Fibroblast of gingiva (primary cell): ENCODE results near the gene COQ8A.
"Not testable (repeated sequence)": the region's sequence is repeated elsewhere in the genome, so short reads cannot be mapped to it uniquely, and the experiment has no call there.

ENCODE experiments used
- DNase-seq: peaks from one replicate; pipeline ENCODE4 v3.0.0-alpha.2; 2011; ENCODE audit warnings: low read depth

Gene COQ8A

DNA sequence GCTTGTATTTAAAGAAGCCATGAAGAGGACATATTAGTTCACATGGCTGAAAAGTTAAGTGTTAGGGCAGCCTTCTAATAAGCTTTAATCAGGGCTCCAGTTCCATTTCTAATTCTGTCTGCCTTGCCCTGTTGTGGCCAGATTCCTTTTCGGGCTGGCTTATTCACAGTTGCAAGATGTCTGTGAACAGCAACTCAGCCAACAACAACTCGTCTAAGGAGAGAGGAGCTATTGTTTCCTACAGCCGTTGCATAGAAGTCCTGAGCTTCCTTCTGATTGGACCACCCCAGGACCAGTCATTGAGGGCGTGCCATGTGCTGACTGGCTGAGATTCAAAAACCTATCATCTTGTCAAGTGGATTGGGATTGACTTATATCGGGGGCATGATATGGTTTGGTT, 18.6 kb upstream of the COQ8A start:
- no peak for DNase-seq

DNA sequence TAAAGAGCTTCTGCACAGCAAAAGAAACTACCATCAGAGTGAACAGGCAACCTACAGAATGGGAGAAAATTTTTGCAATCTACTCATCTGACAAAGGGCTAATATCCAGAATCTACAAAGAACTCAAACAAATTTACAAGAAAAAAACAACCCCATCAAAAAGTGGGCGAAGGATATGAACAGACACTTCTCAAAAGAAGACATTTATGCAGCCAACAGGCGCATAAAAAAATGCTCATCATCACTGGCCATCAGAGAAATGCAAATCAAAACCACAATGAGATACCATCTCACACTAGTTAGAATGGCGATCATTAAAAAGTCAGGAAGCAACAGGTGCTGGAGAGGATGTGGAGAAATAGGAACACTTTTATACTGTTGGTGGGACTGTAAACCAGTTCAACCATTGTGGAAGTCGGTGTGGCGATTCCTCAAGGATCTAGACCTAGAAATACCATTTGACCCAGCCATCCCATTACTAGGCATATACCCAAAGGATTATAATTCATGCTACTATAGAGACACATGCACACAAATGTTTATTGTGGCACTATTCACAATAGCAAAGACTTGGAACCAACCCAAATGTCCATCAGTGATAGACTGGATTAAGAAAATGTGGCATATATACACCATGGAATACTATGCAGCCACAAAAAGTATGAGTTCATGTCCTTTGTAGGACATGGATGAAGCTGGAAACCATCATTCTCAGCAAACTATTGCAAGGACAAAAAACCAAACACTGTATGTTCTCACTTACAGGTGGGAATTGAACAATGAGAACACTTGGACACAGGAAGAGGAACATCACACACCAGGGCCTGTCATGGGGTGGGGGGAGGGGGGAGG, 10.6 kb upstream of the COQ8A start:
- DNase-seq: not testable (repeated sequence)

DNA sequence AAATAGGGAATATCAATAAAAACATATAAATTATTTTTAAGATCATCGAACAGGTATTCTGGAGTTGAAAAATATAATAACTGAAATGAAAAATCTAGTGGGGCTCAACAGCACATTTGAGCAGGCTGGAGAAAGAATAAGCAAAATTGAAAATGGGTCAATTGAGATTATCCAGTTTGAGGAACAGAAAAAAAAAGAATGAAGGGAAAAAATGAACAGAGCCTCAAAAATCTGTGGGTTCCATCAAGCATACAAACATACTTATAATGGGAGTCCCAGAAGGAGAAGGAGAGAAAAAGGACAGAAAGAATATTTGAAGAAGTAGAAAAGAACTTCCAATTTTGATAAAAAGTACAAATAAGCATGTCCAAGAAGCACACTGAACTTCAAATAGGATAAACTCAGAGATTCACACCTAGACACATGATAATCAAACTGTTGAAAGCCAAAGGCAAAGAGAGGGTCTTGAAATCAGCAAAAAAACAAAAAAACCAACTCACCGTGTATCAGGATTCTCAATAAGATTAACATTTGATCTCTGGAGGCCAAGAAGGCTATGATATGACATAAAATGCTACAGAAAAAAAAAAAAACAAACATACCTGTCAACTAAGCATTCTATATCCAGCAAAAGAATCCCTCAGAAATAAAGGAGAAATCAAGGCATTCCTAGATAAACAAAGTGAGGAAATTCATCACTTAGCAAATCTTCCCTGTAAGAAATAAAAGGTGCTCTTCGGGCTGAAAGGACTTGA, 5.4 kb upstream of the COQ8A start:
- DNase-seq: no peak

DNA sequence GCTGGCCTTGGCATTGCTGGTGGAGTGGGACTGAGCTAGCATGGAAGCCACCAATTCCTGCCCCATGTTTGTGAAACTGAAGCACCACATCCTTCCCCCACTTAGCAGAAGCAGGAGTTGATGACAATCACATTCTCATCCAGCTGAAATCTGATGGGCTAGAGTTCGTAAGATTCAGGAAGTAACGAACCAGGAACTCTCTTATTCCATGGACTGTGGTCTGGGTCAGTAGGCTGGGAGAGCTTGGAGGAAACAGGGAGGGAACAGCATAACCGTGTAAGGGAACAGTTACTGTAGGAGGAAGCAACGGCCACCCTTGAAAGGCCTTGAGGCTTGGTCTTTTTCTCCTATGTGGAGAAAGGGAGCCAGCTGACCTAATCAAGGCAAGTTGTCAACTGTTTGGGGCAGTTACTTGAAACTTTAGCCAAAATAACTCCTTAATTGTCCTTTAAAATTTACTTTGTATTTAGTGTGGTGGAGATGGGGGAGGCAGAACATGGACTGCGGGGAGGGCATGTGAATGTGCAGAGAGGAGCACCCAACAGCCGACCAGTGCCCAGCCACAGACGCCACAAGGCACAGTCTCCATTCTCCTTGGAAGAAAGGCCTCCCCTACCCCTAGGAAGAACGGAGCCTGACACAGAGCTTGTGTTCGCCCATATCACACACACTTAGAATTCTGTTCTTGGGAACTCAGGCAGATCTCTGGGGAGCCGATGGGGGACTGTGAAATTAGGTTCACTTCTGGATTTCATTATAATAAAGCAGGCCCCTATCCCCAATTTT, 2.0 kb upstream of the COQ8A start:
- no peak for DNase-seq

DNA sequence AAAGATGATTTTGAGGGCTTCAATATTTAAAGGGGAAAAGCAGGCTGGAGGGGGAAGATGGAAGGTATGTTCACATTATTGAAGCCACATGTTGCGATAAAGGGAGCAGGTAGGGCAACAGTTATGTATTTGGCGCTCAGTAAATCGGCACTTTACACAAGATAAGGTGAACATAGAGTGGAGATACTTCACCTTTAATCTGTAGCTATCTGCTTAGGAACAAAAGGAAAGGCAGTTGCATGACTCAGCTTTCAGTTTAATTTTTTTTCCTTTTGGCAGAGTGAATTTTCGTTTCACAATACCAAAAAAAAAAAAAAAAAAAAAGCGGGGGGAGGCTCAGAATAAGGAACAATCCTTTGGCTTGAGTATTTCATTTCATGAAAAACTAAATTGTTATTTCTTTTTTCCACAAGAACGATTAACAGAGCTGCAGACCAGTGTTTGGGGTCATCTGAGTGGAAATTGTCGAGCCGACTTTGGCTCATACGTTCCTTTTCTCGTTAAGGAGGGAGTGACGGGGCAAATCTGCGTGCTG, 1.1 kb upstream of the COQ8A start:
- DNase-seq: peak; percentile 54

DNA sequence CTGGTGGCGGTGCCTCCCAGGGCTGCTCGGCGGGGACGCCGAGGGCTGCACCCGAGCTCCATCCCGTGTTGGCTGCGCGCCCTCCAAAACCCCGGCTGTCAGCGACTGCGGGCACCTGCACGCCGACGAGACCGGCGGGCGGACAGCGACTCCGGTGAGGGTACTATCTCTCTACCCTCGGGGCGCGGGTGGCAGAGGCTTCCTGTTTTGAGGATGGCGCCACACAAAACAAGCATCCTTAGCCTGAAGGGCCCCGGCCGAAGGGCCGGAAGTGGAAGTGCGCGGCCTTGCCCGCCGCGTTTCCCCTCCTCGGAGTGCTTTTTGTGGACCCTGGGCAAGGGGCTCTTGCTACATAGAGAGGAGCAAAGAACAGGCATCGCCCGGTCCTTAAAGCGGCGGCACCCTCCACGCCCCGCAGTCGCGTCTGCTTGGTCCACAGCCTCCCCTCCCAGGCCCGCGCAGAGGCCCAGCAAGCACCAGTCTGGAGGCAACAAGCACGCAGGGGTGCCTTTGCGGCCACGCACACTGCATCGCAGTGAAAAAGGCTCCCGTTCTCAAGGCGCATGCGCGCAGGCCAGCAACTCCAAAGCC, 561 bp upstream of the COQ8A start:
- DNase-seq: no peak

DNA sequence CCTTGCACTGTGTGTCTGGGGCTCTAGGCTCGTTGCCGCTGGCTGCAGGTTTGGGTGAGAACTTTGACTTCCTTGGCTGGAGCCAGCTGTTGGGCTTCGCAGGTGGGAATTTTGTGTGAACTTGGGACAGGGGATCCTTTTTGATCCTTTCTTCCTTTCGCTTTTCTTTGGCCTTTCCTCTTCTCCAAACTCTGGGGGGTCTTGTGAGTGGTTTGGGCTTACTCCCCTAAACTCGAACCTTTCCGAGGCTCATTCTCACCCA, 643 bp downstream of the COQ8A start:
- no peak for DNase-seq

DNA sequence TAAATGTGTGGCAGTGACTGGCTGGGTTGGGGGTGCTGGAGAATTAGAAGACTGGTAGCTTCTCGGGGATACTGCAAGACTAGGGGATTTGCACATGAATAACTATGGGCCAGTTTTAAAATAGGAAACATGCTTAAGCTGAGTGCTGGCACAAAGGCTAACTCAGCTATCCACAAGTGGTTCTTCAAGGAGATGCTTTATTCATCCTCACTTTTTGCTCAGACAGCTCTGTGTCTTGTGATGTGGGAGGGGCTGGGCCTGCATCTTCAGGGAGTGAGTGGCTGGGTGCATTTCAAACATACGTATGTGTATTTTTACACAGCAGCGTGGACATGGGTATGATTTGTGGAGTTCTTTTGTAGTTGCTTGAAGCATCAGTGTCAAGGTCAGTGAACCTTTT, 2.3 kb downstream of the COQ8A start:
- DNase-seq: no peak

DNA sequence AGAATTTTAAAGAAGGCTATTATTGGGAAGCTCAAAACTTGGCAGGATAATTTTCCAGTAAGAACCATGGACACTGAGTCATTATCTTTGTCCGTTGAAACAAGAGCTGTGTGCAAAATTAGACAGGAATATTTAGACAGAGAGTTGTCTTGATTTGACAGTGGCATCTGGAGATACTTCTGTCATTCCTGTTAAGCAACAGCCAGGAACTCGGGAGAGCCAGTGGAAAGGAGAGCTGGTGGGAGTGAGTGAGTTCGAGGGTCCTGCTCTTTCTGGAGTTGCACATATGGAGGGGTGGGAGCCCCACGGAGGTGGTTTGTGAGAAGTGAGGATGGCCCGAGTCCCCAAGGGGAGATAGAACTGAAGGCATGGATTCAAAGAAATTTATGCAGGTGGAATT, 3.1 kb downstream of the COQ8A start:
- no peak for DNase-seq

DNA sequence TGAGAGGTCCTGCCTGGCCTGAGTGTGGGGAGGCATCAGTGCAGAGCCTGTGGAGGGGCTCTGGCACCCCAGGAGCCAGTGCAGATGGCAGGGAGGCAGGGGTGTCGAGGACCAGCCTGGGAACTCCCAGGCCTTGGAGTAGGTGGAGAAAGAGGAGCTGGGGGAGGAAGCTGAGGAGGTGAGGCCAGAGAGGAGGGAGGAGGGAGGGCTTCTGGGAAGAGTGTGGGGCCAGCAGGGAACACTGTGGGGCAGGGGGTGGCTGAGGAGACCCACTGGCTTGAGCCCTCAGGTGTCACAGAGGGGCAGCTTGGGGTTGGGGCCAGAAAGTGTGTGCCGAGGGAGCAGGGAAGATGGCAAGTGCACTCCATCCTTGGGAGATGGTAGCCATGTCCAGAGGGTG, 3.8 kb downstream of the COQ8A start:
- DNase-seq: no peak

DNA sequence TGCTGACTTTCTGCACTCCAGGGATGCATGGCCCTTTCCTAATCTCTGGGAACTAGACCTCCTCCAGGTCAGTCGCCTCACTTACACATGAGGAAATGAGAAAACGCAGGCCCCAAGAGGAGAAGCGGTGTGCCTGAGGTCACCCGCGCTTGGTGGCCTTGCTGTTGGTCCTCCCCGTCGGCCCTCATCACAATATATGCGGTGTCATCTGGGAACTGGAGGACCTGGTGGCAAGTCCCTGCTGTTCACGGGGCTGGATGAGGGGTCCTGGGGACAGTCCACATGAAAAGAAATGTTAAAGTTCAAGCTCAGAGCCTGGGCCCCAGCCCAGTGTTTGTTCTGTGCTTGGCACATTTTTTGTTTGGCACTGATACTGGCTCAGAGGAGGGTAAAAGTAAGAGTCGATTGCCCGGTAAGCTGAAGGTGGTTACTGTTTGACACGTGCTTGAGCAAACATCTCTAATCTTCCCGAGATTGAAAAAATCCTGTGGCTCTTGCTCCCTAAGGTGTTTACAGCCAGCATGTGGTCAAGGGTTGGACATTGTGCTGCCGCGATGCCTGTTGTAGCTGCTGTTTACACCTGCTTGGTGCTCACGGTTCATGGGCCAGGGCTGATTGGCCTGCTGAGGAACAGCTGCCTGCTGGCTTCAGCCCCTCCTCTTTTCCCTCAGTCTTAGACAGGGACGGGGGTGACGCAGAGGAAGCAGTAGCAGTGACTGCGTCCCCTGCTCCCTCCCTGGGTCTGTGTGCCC, 5.2 kb downstream of the COQ8A start:
- no peak for DNase-seq

DNA sequence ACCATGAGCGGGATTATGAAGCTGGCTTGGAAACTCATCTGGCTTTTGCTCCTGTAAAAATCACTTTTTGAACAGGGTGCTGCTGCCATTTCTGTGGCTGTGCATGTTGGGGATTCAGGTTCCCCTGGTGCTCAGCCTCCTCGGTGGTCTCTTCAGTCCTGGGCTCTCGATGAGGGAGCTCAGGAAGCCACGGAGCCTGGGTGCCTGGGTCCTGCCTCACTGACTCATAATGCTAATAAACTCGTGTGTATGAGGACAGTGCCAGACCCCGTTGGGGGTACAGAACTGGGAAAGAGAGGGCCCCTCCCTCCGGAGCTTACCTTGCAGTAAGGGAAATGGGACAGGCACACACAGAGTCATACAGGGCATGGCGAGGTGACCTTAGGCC, 5.8 kb downstream of the COQ8A start:
- no peak for DNase-seq

DNA sequence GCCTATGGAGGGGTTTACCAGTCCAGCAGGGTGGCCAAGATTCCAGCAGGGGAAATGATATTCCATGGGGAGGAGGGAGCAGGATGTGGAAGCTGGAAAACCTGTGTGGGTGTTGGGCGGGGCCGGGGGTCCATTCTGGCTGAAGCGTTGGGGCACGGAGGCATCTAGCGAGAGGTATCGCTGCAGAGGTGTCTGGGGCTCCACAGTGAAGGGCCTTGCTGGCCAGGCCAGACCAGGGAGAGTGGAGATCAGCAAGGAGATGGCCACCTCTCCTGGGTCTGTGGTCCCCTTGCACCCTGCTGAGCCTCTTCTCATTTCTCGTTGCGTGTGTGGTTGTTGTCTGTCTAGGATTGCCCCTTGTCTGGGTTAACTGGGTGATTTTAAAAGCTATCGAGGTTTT, 6.2 kb downstream of the COQ8A start:
- no peak for DNase-seq

DNA sequence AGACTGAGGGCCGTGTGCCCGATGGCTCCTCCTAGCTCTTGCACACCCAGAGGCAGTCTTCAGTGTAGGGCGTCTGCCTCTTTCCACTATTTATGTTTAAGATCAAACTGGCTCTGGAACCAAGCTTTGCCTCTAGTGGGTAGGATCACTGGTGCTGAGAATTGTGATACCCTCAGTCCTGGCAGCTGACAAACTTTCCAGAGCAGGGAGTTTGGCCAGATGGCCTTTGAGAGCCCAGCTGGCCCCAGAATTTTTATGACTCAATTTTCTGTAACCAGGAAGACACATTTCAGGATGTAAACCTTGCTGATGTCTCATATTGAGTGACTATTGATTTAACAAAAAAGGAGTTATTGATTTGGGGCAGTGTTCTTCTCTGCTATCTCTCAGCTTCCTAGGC, 6.7 kb downstream of the COQ8A start:
- DNase-seq: no peak

DNA sequence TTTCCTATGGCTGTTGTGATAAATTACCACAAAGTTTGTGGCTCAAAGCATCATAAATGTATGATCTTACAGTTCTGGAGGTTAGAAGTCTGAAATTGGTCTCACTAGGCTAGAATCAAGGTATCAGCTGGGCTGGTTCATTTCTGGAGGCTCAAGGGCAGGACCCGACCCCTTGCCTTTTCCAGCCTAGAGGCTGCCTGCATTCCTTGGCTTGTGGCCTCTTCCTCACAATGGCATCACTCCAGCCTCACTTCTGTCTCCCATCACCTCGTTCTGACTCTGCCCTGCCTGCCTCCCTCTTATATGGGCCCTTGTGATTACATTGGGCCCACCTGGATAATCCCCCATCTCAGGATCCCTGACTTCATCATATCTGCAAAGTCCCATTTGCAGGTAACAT, 8.0 kb downstream of the COQ8A start:
- DNase-seq: no peak

DNA sequence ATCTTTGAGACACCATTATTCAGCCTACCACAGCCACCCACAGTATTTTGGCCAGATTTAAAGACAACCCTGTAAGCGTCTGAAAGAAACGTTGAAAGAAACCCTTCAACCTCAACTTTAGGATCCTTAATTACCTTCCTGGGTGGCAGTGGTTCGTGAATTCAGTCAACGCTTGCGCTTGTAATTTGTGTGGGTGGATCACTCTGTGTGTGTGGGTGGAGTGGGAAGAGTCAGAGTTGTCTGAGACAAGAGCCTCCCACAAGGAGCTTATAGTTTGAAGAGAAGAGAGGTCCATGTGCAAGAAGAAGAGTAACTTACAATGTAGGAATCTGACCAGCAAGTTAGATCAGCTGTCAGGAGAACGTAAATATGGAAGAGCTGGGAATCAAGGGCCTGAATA, 8.4 kb downstream of the COQ8A start:
- no peak for DNase-seq

DNA sequence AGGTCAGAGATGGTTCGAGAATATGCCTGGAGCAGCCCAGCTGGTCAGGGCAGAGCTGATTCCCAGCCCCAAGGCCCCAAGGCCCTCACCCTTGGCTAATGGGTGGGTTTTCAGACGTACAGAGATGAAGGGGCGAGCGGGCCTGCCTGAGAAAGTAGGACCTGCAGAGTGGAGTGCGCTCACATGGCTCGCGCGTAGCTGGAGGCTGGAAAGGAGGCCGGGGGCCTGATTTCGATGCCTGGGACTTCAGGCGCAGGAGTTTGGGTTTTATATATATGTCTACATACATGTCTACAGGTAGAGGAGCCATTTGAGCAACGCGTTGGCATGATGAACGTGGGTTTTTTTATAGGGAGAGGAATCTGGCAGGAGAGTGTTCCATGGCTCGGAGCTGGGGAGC, 8.9 kb downstream of the COQ8A start:
- DNase-seq: no peak

DNA sequence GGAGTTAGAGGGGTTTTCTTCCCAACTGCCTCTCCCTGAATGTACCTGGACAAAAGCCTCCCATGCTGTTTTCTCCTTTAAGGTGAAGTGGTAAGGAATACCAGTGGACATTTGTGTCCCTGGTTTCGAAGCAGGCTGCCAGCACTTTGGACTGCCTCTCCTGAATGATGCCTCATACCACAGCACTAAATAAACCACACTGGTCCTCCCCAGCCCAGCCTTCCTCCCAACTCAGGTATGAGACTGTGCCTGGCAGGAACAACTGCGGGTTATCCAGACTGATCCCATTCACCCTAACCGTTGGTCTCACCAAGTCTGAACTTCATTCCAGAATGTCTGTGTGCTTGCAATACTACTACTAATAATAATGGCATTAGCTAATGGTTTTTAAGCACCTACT, 9.3 kb downstream of the COQ8A start:
- no peak for DNase-seq

DNA sequence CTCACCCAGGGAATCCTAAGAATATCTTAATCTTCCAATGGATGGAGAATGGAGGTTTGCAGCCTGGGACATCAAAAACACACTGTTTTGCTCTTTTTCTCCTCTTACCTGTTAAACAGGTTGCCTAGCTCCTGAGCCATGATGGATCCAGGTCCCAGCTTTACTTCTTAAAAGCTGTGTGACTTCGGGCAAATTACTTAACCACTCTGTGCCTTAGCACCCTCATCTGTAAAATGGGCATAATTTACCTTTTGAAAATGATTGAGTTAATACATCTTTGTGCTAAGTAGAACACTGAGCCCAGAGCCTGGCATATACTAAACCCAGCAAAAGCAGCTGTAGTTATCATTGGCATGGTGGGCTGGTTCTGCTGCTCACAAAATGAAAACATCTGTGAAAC, 10.2 kb downstream of the COQ8A start:
- DNase-seq: no peak

DNA sequence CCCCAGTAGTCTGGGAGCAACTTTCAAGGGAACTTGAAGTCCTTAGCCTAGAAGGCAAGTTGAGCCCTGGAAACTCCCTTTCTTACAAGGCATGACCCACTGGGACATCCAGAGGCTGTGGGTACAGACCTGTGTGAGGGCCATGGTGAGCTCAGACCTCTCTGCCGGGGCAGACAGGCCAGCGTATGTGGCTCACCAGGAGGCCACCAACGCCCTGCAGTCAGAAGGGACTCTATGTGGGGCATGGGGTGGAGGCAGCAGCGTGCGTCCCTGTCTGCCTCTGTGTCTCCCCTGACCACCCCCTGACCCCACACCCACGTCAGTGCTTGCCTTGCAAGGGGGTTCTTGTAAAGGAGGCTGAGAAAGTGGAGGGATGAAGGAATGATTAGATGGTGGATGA, 10.8 kb downstream of the COQ8A start:
- no peak for DNase-seq

DNA sequence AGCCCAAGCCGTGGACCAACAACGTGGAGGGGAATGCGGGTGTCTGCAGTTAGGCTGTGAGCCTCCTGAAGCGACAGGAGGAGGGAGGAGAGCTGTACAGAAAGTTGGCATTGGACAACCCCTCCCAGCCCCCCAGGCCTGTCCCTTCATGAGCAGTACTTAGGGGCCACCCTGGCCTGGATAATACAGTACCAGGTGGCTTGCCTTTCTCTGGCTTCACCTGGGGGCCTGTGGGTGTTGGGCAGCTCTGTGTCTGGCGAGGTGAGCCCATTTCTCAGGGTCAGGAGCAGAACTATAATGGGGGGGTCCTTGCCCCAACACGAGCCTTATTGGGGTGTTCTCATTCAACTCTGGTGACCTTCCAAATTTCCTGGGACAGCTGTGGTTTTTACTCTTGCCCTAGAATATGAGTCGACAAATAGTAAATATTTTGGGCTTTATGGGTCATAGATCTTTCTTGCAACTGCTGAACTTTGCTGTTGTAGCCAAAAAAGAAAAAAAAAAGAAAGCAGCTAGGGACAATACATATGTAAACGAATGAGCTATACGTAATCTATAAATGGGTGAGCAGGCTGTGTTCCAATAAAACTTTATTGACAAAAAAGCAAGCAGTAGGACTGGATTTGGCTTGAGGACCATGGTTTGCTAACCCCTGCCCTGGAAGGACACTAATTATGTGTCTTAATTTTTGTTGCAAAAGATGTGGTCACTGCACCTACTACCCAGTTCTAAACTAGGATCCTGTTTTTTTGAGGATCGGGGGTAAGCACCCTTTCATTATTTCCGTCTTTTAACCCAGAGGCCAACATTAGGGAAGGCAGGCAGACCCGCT, 11.4 kb downstream of the COQ8A start:
- no peak for DNase-seq
